Measurements from ENCODE around the gene PHF21B. TPM values are rescaled to one million over a fixed set of nuclear protein-coding genes. Genes with fewer than 3 reads are reported as not detected.
"Not testable (repeated sequence)": the region's sequence is repeated elsewhere in the genome, so short reads cannot be mapped to it uniquely, and the experiment has no call there.

Gene PHF21B
- polyA plus RNA-seq, 1 experiment = 0.01 TPM

- TF ChIP-seq CTCF (IDR thresholded peaks at IDR 0.05; ENCODE audit: insufficient read depth, low read depth, low read length) = no peak
- Histone ChIP-seq H3K36me3 (ENCODE audit: control insufficient read depth, insufficient read depth, low read length) (no peaks in the 10 kb centered on the region), H3K4me3 (ENCODE audit: low read depth, low read length) (no peak overlapping the region), H3K27me3 (ENCODE audit: control insufficient read depth, insufficient read depth, low read length) (peaks cover 5% of the 10 kb centered on the region)
- ChIA-PET POLR2A (no interaction called here), CTCF (interaction anchor here (1.2 kb wide), 1 partner anchor 49 kb away, joined by 3 read pairs; no protein-coding TSS in a partner anchor)
- DNase-seq (ENCODE audit: low read depth) = no peak
Measured at GRCh38 chr22:44926491-44927415, 83.1 kb downstream of the PHF21B start.

GRCh38 chr22:44926124-44926475 is 83.7 kb downstream of the PHF21B start:
- no peak for TF ChIP-seq CTCF (IDR thresholded peaks at IDR 0.05; ENCODE audit: insufficient read depth, low read depth, low read length)
- Histone ChIP-seq H3K36me3 (ENCODE audit: control insufficient read depth, insufficient read depth, low read length) (no peaks in the 10 kb centered on the region), H3K27me3 (ENCODE audit: control insufficient read depth, insufficient read depth, low read length) (0 out of 2 replicates have a peak, but pooled peaks cover 5% of the 10 kb centered on the region), H3K4me3 (ENCODE audit: low read depth, low read length) (no peak overlapping the region)
- CTCF ChIA-PET = interaction anchor here (1.2 kb wide), 1 partner anchor 49 kb away, joined by 3 read pairs; no protein-coding TSS in a partner anchor
- POLR2A ChIA-PET = no interaction called here
- DNase-seq (ENCODE audit: low read depth) = no peak

- no peak for DNase-seq (ENCODE audit: low read depth)
- Histone ChIP-seq H3K27me3 (ENCODE audit: control insufficient read depth, insufficient read depth, low read length) (0 out of 2 replicates have a peak, but pooled peaks cover 2% of the 10 kb centered on the region), H3K36me3 (ENCODE audit: control insufficient read depth, insufficient read depth, low read length) (no peaks in the 10 kb centered on the region), H3K4me3 (ENCODE audit: low read depth, low read length) (no peak overlapping the region)
- ChIA-PET POLR2A (no interaction called here), CTCF (no interaction called here)
- no peak for TF ChIP-seq CTCF (IDR thresholded peaks at IDR 0.05; ENCODE audit: insufficient read depth, low read depth, low read length)
Measured at GRCh38 chr22:44925465-44926123, 84.2 kb downstream of the PHF21B start.

GRCh38 chr22:44924710-44925109 is 85.1 kb downstream of the PHF21B start:
- Histone ChIP-seq H3K36me3 (ENCODE audit: control insufficient read depth, insufficient read depth, low read length) (no peaks in the 10 kb centered on the region), H3K27me3 (ENCODE audit: control insufficient read depth, insufficient read depth, low read length) (no peaks in the 10 kb centered on the region), H3K4me3 (ENCODE audit: low read depth, low read length) (no peak overlapping the region)
- ChIA-PET CTCF (no interaction called here), POLR2A (no interaction called here)
- TF ChIP-seq CTCF (IDR thresholded peaks at IDR 0.05; ENCODE audit: insufficient read depth, low read depth, low read length) = no peak
- DNase-seq (ENCODE audit: low read depth) = no peak

- no peak for DNase-seq (ENCODE audit: low read depth)
- no peaks in the 10 kb centered on the region for H3K27me3 ChIP-seq (ENCODE audit: control insufficient read depth, insufficient read depth, low read length)
- ChIA-PET CTCF (no interaction called here), POLR2A (no interaction called here)
- TF ChIP-seq CTCF (IDR thresholded peaks at IDR 0.05; ENCODE audit: insufficient read depth, low read depth, low read length) = no peak
- H3K36me3 ChIP-seq (ENCODE audit: control insufficient read depth, insufficient read depth, low read length) = no peaks in the 10 kb centered on the region
- H3K4me3 ChIP-seq (ENCODE audit: low read depth, low read length) = no peak overlapping the region
Measured at GRCh38 chr22:44924098-44924497, 85.7 kb downstream of the PHF21B start.

GRCh38 chr22:44921766-44922165 is 88.0 kb downstream of the PHF21B start:
- H3K36me3 ChIP-seq (ENCODE audit: control insufficient read depth, insufficient read depth, low read length); H3K27me3 ChIP-seq (ENCODE audit: control insufficient read depth, insufficient read depth, low read length); DNase-seq (ENCODE audit: low read depth); CTCF ChIA-PET; H3K4me3 ChIP-seq (ENCODE audit: low read depth, low read length); POLR2A ChIA-PET: not testable (repeated sequence)

Measured in BJ (cell line).